HEK293 (cell line): Measurements from ENCODE around the gene LRRC8C.

Experiments used
- CTCF ChIA-PET: fragments of 350-600 bp; formaldehyde crosslinking; extraction: SDS; loops from one replicate; lab custom pipeline; 2021; ENCODE audit warnings: antibody characterized with exemption; lab: Yijun Ruan, JAX
- POLR2A ChIA-PET: fragments of 300-600 bp; formaldehyde crosslinking; extraction: SDS; loops from one replicate; lab custom pipeline; 2020; ENCODE audit warnings: antibody characterized with exemption, inconsistent platforms; lab: Yijun Ruan, JAX
- H3K27ac ChIP-seq: fragments of 200-500 bp; sonication (Bioruptor generic); 2 replicates; pipeline ENCODE4 v1.5.1; 2014; ENCODE audit warnings: low read depth, low read length, control low read depth, inconsistent platforms; ENCODE audit errors: extremely low read depth
- H3K36me3 ChIP-seq, 2 experiments: fragments of 200-500 bp in 1 of 2; sonication (Bioruptor generic) in 1 of 2; 1 replicate in 1 of 2; 2 replicates in 1 of 2; pipeline ENCODE4 v1.5.1; 2014 to 2017; ENCODE audit warnings: inconsistent platforms in 2 of 2, low read length in 2 of 2; ENCODE audit not compliant: control insufficient read depth in 2 of 2, insufficient read depth in 1 of 2
- H3K4me1 ChIP-seq: fragments of 200-500 bp; sonication (Bioruptor generic); 2 replicates; pipeline ENCODE4 v1.5.1; 2014; ENCODE audit warnings: mild to moderate bottlenecking, low read length, inconsistent platforms; ENCODE audit not compliant: control insufficient read depth, insufficient read depth
- H3K4me3 ChIP-seq: 2 replicates; pipeline ENCODE4 v1.5.1; 2011; ENCODE audit warnings: low read depth, mild to moderate bottlenecking, control low read depth, low read length, moderate library complexity
- H3K9me3 ChIP-seq: fragments of 200-500 bp; sonication (Bioruptor generic); 2 replicates; pipeline ENCODE4 v1.5.1; 2014; ENCODE audit warnings: low read depth, low read length, inconsistent platforms; ENCODE audit not compliant: control insufficient read depth, insufficient read depth
- GFI1B ChIP-seq: fragments of 450-650 bp; formaldehyde crosslinking; IDR thresholded peaks from 2 replicates; pipeline ENCODE4 v1.5.1; 2016; ENCODE audit warnings: missing biosample characterization, missing genetic modification characterization
- KLF7 ChIP-seq: fragments of 450-650 bp; formaldehyde crosslinking; IDR thresholded peaks from 2 replicates; pipeline ENCODE4 v1.5.1; 2016; ENCODE audit warnings: missing biosample characterization, missing genetic modification characterization, borderline replicate concordance
- KLF9 ChIP-seq: fragments of 450-650 bp; formaldehyde crosslinking; IDR thresholded peaks from 2 replicates; pipeline ENCODE4 v1.5.1; 2016; ENCODE audit warnings: missing biosample characterization, missing genetic modification characterization, low read depth
- SP3 ChIP-seq: fragments of 450-650 bp; formaldehyde crosslinking; IDR thresholded peaks from 2 replicates; pipeline ENCODE4 v1.5.1; 2016; ENCODE audit warnings: missing biosample characterization, missing genetic modification characterization
- TSHZ1 ChIP-seq: fragments of 450-650 bp; formaldehyde crosslinking; IDR thresholded peaks from 2 replicates; pipeline ENCODE4 v1.5.1; 2016; ENCODE audit warnings: missing biosample characterization, missing genetic modification characterization, borderline replicate concordance
- ZBTB48 ChIP-seq: fragments of 450-650 bp; formaldehyde crosslinking; IDR thresholded peaks from 2 replicates; pipeline ENCODE4 v1.5.1; 2016; ENCODE audit warnings: missing biosample characterization, missing genetic modification characterization
- ZEB2 ChIP-seq: fragments of 450-650 bp; formaldehyde crosslinking; IDR thresholded peaks from 2 replicates; pipeline ENCODE4 v1.5.1; 2016; ENCODE audit warnings: missing biosample characterization, missing genetic modification characterization
- ZFP69B ChIP-seq: fragments of 450-650 bp; formaldehyde crosslinking; IDR thresholded peaks from 2 replicates; pipeline ENCODE4 v1.5.1; 2016; ENCODE audit warnings: missing biosample characterization, missing genetic modification characterization
- ZIC2 ChIP-seq: fragments of 450-650 bp; formaldehyde crosslinking; IDR thresholded peaks from 2 replicates; pipeline ENCODE4 v1.5.1; 2016; ENCODE audit warnings: missing biosample characterization, missing genetic modification characterization
- ZNF138 ChIP-seq: fragments of 450-650 bp; formaldehyde crosslinking; IDR thresholded peaks from 2 replicates; pipeline ENCODE4 v1.5.1; 2016; ENCODE audit warnings: missing biosample characterization, missing genetic modification characterization, borderline replicate concordance
- ZNF146 ChIP-seq: fragments of 450-650 bp; formaldehyde crosslinking; IDR thresholded peaks from 2 replicates; pipeline ENCODE4 v1.5.1; 2016; ENCODE audit warnings: missing biosample characterization, missing genetic modification characterization
- ZNF148 ChIP-seq: fragments of 450-650 bp; formaldehyde crosslinking; IDR thresholded peaks from 2 replicates; pipeline ENCODE4 v1.5.0; 2017; ENCODE audit warnings: missing biosample characterization, missing genetic modification characterization, borderline replicate concordance
- ZNF157 ChIP-seq: fragments of 450-650 bp; formaldehyde crosslinking; IDR thresholded peaks from 2 replicates; pipeline ENCODE4 v1.5.1; 2016; ENCODE audit warnings: missing biosample characterization, missing genetic modification characterization
- ZNF16 ChIP-seq: fragments of 450-650 bp; formaldehyde crosslinking; IDR thresholded peaks from 2 replicates; pipeline ENCODE4 v1.5.1; 2016; ENCODE audit warnings: low read depth, missing biosample characterization, missing genetic modification characterization
- ZNF19 ChIP-seq: fragments of 450-650 bp; formaldehyde crosslinking; IDR thresholded peaks from 2 replicates; pipeline ENCODE4; 2016; ENCODE audit warnings: missing biosample characterization, missing genetic modification characterization, low read depth
- ZNF239 ChIP-seq: fragments of 450-650 bp; formaldehyde crosslinking; IDR thresholded peaks from 2 replicates; pipeline ENCODE4 v1.5.1; 2016; ENCODE audit warnings: missing biosample characterization, missing genetic modification characterization
- ZNF274 ChIP-seq, 2 experiments: fragments of 200-500 bp in 1 of 2; fragments of 450-650 bp in 1 of 2; sonication (Bioruptor generic) in 1 of 2; formaldehyde crosslinking in 1 of 2; IDR thresholded peaks; 2 replicates each; pipeline versions ENCODE4 v1.5.1 to v1.6.1; 2014 to 2016; ENCODE audit warnings: borderline replicate concordance in 1 of 2, inconsistent platforms in 1 of 2, low read length in 1 of 2, missing biosample characterization in 1 of 2, missing genetic modification characterization in 1 of 2
- ZNF335 ChIP-seq: fragments of 450-650 bp; formaldehyde crosslinking; conservative IDR thresholded peaks from 2 replicates; pipeline ENCODE4 v1.5.1; 2016; ENCODE audit warnings: missing biosample characterization, missing genetic modification characterization
- ZNF341 ChIP-seq: fragments of 450-650 bp; formaldehyde crosslinking; IDR thresholded peaks from 2 replicates; pipeline ENCODE4; 2016; ENCODE audit warnings: low read depth, missing biosample characterization, missing genetic modification characterization
- ZNF404 ChIP-seq: fragments of 450-650 bp; formaldehyde crosslinking; IDR thresholded peaks from 2 replicates; pipeline ENCODE4 v1.5.1; 2017; ENCODE audit warnings: missing biosample characterization, missing genetic modification characterization
- ZNF510 ChIP-seq: fragments of 450-650 bp; formaldehyde crosslinking; IDR thresholded peaks from 2 replicates; pipeline ENCODE4 v1.5.1; 2018; ENCODE audit warnings: mild to moderate bottlenecking, missing genetic modification characterization, missing biosample characterization; ENCODE audit not compliant: insufficient replicate concordance
- ZNF548 ChIP-seq: fragments of 450-650 bp; formaldehyde crosslinking; IDR thresholded peaks from 2 replicates; pipeline ENCODE4 v1.5.1; 2016; ENCODE audit warnings: missing biosample characterization, missing genetic modification characterization
- ZNF571 ChIP-seq: fragments of 450-650 bp; formaldehyde crosslinking; IDR thresholded peaks from 2 replicates; pipeline ENCODE4 v1.5.0; 2017; ENCODE audit warnings: missing biosample characterization, missing genetic modification characterization
- ZNF580 ChIP-seq: fragments of 450-650 bp; formaldehyde crosslinking; IDR thresholded peaks from 2 replicates; pipeline ENCODE4 v1.5.1; 2016; ENCODE audit warnings: missing biosample characterization, missing genetic modification characterization
- ZNF701 ChIP-seq: fragments of 450-650 bp; formaldehyde crosslinking; IDR thresholded peaks from 2 replicates; pipeline ENCODE4 v1.5.1; 2016; ENCODE audit warnings: missing biosample characterization, missing genetic modification characterization

Gene LRRC8C

GRCh38 chr1:89763649-89763986, 130.7 kb downstream of the LRRC8C start:
- no peaks in the 10 kb centered on the region for H3K4me1 ChIP-seq
- no peak overlapping the region for H3K27ac ChIP-seq
- POLR2A ChIA-PET = interaction anchor here (0.6 kb wide), 1 partner anchor 1169 kb away, joined by 7 read pairs; no protein-coding TSS in a partner anchor
- TF ChIP-seq ZIC2 = no peak
- no peak for TF ChIP-seq ZNF239 (tag by site-specific recombination)
- no peak for TF ChIP-seq ZNF274 (IDR thresholded peaks at IDR 0.05; ENCODE audit: low read length)
- TF ChIP-seq ZNF274 (tag by site-specific recombination; IDR thresholded peaks at IDR 0.05; ENCODE audit: borderline replicate concordance) = no peak
- no peak for TF ChIP-seq SP3 (tag by site-specific recombination)
- no peak for TF ChIP-seq ZNF19 (tag by site-specific recombination)
- no peak for TF ChIP-seq ZNF548 (tag by site-specific recombination)
- TF ChIP-seq ZEB2 (tag by site-specific recombination) = no peak
- TF ChIP-seq ZNF138 (tag by site-specific recombination) = no peak
- no peak for TF ChIP-seq ZFP69B (tag by site-specific recombination)
- no peak for TF ChIP-seq TSHZ1 (tag by site-specific recombination)
- H3K9me3 ChIP-seq = no peaks in the 10 kb centered on the region
- H3K36me3 ChIP-seq = no peaks in the 10 kb centered on the region
- H3K4me3 ChIP-seq = no peak overlapping the region
- CTCF ChIA-PET = interaction anchor here (0.7 to 3.8 kb wide), 38 partner anchors 8 to 789 kb away, joined by 3 to 72 read pairs (median 6); partner anchors contain the start of gene LRRC8C

- Histone ChIP-seq H3K4me1 (no peaks in the 10 kb centered on the region), H3K36me3 (no peaks in the 10 kb centered on the region), H3K9me3 (no peaks in the 10 kb centered on the region), H3K27ac (no peak overlapping the region), H3K4me3 (no peak overlapping the region)
- TF ChIP-seq ZNF701 (tag by site-specific recombination) (no peak), ZBTB48 (no peak), KLF9 (tag by site-specific recombination) (no peak), GFI1B (tag by site-specific recombination) (no peak), ZNF571 (tag by site-specific recombination) (no peak), ZNF157 (tag by site-specific recombination) (no peak), ZNF510 (tag by site-specific recombination) (no peak), ZNF404 (tag by site-specific recombination) (no peak), ZFP69B (tag by site-specific recombination) (no peak), KLF7 (tag by site-specific recombination) (no peak)
- POLR2A ChIA-PET = no interaction called here
- CTCF ChIA-PET = interaction anchor here (0.7 to 3.8 kb wide), 3 partner anchors 16 to 282 kb away, joined by 3 to 17 read pairs (median 3); no protein-coding TSS in a partner anchor
These were observed 132.9 kb downstream of the LRRC8C start for GRCh38 chr1:89765774-89766173.

- H3K9me3 ChIP-seq = no peaks in the 10 kb centered on the region
- ChIA-PET POLR2A (no interaction called here), CTCF (interaction anchor here (0.6 to 2.0 kb wide), 5 partner anchors 13 to 285 kb away, joined by 3 to 4 read pairs (median 3); no protein-coding TSS in a partner anchor)
- H3K4me1 ChIP-seq = no peaks in the 10 kb centered on the region
- H3K36me3 ChIP-seq = no peaks in the 10 kb centered on the region
- no peak overlapping the region for H3K27ac ChIP-seq
- no peak overlapping the region for H3K4me3 ChIP-seq
- TF ChIP-seq ZNF580 (no peak), KLF9 (tag by site-specific recombination) (no peak), ZNF146 (no peak), ZNF16 (tag by site-specific recombination) (no peak), ZNF335 (tag by site-specific recombination) (no peak), ZNF148 (tag by site-specific recombination) (no peak), ZNF341 (tag by site-specific recombination) (no peak)
These were observed 134.7 kb downstream of the LRRC8C start for GRCh38 chr1:89767618-89768017.
